GM21381 (cell line): ENCODE data around the gene FAHD1.

Experiments
- ATAC-seq: cut with Tn5 transposase; IDR thresholded peaks from one replicate; pipeline ENCODE4 v1.9.1; 2021; ENCODE audit warnings: mild to moderate bottlenecking, moderate library complexity; ENCODE audit not compliant: unreplicated experiment

The FAHD1 gene

DNA sequence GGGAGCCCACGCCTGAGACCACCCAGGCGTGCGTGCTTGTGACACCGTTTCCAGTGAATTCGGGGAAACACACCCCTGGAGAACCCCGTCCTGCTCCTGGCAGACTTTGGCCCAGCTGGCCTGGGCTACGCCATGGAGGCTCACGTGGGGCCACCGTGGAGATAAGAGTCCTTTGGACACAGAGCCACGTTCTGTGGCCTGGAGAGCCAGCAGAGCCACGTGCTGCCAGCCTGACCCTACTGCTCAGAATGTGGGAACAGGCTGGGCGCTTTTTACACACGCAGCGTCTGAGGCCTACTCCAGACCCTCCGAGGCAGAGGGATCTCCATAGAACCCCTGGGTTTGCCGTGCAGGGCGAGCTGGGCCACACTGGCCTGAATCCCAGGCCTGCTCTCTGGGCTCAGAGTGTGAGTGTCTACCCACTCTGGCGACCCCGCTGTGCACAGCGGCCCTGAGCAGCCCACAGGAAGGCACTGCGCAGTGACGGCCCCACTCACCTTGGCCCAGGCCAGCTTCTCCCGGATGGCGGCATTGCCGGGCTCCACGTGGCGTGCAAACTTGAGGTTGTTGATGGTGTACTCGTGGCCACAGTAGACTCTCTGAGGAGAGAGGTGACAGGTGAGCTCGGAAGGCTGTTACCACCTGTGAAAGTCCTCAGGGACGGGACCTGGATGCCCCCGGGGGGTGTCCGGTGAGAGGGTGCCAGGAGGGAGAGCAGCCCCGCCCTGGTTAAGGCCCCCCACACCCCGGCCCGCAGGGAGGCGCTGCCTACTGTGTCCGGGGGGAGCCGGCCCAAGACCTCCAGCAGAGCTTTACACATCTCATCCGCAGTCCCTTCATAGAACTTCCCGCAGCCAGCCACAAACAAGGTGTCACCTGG, 10.4 kb upstream of the FAHD1 start:
- no peak for ATAC-seq

DNA sequence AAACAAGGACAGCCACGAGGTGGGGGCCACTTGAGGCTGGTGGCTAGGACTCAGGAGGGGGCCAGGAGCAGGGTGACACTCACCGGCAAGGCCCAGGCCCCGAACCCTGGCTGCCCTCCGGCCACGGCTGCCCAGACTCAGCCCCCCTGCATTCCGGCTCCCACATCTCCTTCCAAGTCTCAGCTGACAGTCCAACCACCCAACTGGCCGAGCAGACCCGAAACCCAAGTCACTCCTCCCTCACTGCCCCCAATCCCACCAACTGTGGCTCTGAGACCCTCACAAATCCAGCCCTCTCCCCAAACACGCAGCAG, 9.8 kb upstream of the FAHD1 start:
- ATAC-seq = no peak

DNA sequence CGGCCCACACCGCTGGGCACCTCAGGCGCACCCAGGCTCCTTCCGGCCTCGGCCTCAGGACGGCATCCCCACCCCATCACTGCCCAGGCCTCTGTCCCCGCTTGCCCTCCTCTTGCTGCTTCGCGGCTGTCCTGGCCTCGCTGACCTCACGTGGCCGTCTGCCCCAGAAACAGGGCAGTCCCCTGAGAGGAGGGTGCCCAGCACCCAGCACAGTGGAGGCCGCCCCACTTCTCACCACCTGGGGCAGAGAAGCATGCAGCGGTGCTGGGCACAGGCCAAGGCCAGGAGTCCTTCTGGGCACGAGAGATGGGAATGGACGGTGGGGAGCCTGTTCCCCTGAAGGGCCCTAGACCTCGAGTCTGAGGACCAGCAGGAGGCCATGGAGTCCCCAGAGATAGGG, 9.3 kb upstream of the FAHD1 start:
- no peak for ATAC-seq

DNA sequence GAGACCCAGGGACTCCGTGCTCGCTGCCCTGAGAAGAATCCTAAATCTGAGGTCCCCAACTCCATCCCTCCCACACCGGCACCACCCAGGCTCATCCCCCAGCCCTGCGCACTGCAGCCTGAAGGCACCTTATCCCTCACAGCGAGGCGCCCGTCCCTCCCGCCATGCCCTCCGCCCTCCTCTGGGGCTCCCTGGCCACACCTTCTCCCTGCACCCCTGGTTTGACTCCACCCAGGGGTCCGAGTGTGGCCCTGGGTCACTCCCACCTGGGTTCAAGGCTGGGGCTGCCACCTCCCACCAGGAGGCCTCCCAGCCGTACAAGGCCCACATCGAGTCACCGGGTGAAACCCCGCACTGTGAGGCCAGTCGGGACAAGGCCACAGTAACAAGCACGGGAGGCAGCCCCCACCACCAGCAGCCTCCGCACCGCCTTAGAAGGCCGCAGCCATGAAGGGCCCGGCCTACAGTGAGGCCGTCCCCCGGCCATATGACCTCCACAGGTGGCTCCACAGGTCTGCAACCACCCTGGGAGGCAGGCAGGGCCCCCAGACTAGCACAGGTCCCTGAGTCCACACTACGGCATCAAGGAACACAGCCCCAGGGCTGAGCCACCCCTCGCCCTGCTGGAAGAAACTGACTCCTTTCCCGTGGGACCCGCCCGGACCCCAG, 8.7 kb upstream of the FAHD1 start:
- no peak for ATAC-seq

DNA sequence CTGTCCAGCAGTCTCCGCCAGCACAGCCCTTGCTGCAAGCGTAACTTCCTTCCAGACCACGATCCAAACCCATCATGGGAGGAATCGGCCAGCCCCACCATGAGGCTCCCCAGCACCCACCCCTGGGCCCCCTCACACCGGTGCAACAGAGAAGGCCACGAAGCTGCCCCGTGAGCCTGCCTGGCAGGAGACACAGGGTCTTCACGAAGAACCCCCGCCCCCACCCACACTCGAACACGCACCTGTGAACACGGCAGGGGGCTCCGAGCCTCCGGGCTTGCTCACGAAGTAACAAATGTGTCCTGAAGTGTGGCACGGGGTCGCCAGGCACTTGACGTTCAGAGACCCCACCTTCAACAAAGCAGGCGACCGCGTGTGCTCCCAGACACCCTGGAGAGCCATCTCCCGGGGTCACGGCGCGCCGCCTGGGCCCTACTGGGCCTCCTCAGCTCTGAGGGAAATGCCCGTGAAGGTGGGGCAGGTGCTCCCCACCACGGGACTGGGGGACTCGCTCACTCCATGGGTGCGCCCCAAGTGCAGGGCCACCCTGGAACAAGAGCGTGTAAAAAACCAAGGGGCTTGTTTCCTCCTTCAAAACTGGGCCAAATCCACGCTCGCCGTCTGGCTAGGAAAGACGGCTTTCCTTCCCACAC, 8.0 kb upstream of the FAHD1 start:
- no peak for ATAC-seq

DNA sequence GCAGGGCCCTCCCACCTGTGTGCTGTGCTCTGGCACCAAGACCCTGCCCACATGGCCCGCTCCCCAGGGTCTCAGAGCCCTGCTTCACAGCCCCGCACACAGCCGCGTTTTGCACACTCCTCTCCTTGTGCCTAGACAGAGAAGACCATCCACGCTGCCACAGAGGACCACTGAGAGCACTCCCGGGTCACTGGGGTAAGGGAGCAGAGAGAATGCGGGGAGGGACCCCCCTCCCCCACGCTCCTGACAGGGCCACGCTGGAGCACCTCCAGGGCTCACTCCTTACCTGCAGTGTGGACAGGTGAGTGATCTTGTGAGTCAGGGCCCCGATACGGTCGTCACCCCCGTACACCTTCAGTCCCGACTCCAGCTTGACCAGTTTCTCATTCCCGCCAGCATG, 7.4 kb upstream of the FAHD1 start:
- ATAC-seq = no peak

DNA sequence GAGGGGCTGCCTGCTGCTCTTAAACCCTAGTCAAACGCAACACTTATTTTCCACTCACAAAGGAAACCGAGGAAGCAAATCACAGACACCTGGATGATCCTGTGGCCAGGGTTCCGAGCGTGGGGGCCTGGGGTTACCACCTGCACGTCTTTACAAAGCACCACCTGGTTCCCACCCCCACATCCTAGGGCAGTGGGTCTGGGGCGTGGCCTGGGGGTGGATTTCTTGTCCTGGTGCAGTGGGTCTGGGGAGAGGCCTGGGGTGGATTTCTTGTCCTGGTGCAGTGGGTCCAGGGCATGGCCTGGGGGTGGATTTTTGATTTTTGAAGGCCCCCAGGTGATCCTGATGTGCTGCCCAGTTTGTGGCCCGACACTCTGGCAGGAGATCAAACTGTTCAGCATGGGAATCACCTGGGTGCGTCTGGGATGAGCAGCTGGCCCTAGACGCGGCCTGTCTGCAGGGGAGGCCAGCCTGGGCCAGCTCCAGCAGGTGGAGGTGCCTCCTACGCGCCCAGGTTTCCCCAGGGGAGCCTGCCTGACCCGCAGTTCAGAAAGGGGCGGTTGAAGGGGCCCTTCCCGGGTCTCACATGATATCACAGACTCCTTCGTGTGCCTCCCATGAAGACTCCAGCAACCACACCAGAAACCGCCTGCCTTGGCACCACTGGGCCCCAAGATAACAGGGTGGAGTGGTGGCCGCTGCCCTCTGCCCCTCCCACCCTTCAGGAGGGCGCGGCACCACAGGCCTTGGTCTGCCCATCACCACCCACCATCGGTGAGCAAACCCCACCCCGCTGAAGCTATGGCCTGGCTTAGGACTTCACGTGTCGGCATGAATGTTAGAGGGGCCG, 6.7 kb upstream of the FAHD1 start:
- no peak for ATAC-seq

DNA sequence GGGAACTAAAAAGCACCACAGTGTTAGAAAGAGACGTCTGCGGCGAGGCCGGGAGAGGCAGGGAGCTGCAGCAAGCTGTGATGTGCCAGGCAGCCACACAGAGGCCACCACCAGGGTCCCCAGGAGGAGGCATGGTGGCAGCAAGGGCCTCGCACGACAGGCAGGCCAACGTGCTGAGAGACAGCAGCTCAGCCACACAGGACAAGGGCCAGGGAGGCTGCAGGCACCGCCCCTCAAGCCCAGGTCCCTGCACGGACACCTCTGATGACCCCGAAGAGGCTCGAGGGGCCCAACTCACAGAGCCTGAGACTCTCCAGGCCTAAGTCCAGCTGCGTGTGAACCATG, 6.1 kb upstream of the FAHD1 start:
- no peak for ATAC-seq

DNA sequence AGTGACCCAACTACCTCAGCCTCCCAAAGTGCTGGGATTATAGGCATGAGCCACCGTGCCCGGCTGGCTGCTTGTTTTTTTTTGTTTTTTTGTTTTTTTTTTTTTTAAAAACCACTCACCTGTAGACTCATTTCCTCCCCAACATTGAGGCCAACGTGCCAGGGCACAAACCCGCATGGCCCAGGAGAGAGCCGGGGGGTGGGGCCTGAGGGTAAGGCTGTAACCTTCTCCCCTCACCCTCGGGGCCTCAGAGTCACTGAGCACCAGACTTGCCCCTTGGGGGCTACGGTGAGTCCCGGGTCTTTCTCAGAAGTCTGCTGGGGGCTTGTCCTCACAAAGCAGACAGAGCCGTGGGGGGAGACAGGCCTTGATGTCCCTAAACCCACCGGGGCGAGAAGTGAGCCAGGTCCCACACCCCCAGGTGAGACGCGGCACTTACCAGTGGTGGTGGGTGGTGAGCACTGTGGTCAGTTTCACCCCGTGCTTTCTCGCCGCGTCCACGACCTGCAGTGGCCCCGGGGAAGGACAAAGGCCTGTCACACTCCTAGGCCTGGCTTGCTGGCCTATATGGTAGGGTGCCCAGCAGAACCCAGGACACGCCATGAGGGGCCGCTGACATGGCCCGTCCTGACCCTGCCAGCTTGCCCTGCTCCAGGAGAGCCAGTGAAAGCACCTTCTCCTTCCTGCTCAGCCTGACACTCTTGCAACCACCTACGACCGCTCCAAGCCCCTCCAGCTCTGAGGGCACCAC, 5.0 kb upstream of the FAHD1 start:
- no peak for ATAC-seq

DNA sequence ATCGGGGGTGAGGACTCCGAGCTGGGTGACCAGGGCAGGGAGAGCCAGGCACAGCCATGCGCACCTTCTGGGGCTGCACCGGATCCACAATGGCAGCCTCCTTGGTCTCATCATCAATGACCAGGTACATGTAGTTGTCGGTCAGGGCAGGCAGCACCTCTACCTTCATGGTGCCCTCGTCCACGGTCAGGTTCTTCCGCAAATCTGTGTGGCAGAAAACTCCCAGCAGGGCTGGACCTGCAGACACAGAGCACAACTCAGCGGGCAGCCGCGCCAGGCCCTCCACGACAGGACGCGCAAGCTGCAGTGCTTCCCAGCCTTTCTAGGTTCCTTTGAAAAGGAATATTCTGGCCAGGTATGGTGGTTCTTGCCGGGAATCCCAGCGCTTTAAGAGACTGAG, 4.2 kb upstream of the FAHD1 start:
- no peak for ATAC-seq

DNA sequence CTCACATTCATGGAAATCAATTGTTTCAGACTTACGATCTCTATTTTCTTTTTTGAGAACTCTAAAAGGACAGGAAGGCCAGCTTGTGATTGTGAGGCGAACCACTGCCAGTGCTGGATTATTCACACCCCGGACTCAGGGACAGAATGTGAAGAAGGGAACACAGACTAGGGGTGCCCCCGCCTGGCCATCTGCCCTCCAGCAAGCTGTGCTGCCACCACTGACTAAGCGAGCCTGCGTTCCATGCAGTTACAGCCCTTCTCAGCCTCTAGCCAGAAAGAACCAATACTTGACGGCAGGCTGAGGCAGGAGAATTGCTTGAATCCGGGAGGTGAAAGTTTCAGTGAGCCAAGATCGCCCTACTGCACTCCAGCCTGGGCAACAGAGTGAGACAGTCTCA, 3.2 kb upstream of the FAHD1 start:
- ATAC-seq = no peak

DNA sequence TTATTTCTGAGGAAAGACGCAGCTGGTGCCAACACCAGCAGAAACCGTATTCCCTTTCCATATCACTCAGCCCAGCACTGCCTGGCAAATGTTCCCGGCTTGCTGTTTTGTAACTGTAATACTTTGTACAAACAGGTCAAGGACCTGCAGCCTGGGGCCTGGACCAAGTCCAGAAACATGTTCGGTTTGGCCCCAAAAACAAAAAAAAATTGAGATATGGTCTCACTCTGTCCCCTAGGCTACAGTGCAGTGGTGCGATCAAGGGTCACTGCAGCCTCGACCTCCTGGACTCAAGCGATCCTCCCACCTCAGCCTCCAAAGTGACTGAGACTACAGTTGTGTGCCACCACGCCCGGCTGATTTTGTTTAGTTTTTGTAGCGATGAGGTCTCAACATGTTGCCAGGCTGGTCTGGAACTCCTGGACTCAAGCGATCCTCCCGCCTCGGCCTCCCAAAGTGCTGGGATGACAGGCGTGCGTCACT, 1.6 kb upstream of the FAHD1 start:
- ATAC-seq = no peak

DNA sequence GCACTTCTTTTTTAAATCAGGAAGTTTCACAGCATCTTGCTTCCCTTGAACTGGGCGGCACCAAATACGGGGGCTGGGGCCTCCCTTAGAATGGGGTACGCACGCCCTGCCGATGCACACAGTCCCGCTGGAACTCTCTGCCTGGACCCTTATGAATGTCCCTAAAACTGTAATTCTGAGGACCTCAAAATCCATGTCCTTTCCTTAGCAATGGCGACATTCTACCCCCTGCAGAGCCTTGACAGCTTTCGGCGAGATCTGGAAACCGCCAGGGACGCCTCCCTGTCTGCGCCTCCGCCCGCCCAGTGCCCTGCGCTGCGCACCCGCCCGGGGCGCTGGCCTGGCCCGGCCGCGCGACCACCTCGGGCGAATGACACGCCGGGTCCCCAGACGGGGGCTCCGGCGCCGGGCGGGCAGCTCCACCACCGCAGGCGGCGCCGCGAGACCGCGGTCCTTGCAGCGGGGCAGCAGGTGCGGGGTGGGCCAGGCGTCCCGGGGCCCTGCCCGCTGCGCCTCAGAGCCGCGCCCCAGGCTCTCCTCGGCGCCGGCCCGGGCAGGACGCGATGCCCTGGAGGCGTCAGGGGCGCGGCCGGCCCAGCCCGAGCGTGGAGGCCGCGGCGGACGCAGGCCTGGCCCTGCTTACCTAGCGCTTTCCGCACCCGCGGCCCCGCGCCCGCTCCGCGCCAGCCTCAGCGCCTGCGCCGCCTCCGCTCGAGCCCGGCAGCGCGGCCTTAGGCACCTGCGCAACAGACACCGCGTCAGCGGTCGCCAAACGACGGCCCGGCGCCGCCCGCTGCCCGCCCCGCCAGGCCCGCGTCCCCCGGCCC, 929 bp upstream of the FAHD1 start:
- peak; percentile 53 for ATAC-seq

DNA sequence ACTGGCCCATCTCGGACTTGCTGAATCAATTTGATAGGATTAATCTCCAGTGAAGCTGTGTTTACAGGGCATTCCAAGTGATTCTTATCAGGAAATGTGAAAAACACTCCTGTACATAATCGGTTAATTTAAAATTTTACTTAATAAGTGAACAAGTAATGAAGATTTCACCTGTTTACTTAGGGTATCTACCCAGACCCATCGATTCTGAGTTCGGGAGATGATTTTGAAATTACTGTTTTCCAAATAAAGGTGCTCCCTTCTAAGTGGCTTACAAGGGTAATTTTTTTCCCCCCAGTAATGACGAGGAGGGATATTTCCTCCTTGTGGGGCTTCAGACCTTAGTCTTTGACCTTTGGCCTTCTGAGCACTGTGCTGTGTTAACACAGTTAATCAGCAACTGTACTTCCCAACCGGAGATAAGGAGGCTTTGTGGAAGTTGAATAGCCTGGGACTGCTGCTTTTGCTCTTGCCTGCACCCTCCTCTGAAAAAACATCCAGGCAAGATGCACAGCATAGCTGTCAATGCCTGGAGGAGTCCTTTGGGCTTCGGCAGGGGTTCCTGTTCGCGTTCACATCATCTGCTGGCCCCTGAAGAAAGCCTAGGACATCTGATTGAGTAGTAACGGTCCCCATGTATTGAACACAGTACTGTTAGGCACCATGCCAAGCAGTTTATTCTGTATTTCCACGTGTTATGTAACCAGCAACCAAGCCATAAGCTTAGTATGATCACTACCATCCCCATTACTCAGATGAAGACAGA, 1.8 kb downstream of the FAHD1 start:
- ATAC-seq = no peak

DNA sequence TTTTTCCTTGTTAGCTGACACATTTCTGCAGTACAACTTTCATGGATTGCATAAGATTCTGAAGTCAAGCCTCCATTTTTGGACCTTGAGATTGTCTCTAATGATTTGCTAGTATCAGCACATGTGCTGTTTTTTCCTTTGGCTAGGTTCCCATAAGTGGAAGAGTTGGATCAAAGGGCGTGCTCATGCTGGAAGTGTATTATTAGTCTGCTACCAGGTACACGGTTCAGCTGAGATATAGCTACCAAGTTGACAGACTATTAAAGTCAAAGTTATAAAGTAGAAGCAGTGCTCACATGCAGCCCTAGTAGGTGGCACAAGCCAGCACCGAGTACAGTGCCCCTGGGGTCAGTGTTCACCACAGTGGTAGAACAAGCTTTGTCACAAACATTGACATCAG, 3.2 kb downstream of the FAHD1 start:
- no peak for ATAC-seq

DNA sequence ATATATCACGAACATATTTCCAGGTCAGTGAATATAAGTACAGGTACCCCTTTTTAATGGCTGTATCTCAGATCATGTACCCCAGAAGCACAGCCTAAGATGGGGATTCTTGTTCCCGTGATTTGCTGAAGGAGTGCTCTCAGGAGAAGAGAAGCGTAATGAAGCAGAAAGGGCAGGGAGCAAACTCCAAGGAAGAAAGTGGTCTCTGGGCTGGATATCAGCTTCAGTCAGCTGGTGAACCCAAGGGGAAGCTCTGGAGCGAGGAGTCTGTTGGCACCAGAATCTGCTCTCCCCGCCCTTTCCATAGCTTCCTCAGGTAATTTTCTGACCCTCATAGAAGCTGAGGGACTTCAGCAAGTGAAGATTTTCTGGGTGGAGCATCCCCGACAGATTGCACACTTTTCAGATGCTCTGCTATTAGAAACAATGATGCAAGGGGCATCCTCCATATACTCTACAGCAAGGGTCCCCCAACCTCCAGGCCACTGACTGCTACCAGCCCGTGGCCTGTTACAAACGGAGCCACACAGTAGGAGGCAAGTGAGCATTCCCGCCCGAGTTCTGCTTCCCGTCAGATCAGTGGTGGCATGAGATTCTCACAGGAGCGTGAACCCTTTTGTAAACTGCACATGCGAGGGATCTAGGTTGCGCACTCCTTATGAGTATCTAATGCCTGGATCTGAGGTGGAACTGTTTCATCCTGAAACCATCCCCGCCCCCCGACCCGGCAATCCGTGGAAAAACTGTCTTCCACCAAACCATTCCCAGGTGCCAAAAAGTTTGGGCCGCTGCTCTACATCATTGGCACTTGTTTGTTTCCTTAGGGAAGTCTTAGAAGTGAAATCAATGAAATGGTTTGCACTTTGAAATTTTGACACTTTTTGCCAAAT, 4.4 kb downstream of the FAHD1 start:
- ATAC-seq = no peak

DNA sequence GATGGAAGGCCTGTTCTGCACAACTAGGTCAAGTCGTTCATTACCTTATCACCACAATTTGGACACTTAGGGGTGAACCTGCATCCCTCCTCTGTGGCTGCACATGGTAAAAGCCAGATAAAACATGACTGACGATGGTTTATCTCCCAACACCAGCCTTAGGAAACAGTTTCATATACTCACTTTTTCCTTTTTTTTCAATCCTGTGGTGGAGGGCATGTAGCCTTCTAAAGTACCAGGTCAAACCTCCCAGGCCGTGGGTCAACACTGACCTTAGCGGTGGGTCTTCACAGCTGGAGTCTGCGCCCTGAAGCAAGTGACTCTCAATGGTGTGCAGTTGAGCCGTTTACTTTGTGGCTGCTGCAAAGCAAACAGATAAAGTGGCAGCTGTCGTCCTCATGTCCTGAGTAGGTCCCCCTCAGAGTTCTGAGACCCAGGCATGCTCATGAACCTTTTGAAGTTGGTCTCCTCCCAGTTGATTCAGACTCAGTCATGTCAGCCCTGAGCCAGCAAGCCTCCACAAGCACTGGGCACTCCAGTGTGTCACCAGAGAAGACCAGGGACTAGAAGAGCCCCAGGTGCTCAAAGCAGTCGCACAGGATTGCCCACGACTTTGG, 5.9 kb downstream of the FAHD1 start:
- no peak for ATAC-seq
